ENCODE data around the gene VSTM4. TPM values are rescaled to one million over a fixed set of nuclear protein-coding genes. Genes with fewer than 3 reads are reported as not detected.

VSTM4 gene
- total and polyA plus RNA-seq, 9 of the 15 experiments (the other 6 are each of a cell fraction or from before 2014, with no cell fraction given) = 1.0 to 7.9 (median 3.0) TPM

DNA sequence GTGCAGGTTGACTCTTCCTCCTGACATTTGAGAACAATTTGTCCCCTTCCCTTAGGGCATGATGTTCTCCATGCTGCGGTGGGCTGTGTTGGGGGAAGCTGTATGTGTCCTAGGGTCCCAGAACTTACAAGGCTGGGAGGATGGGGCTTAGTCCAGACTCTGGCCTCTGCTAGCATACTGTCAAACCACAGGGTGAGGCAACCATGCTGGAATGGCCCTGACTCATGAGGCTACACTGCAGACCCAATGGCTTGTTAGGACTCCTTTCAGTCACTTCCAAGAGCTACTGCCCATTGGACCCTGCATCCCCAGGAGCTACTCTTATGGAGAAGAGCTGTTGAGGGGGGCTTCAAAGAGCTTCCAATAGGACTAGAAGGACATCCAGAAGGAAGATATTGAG, 38.6 kb upstream of the VSTM4 start (continued):
- TF ChIP-seq NFYB (IDR thresholded peaks at IDR 0.05; ENCODE audit: extremely low read depth, insufficient read length) (no peak), ELF2 (CRISPR knock-in tag; IDR thresholded peaks at IDR 0.05) (0 out of 2 replicates have a peak, but pooled peaks have one; percentile 47), ZNF384 (IDR thresholded peaks at IDR 0.05; ENCODE audit: low read depth, low read length) (no peak), RBM25 (IDR thresholded peaks at IDR 0.05; ENCODE audit: low read depth, low read length, severe bottlenecking) (no peak), ZSCAN32 (CRISPR knock-in tag; IDR thresholded peaks at IDR 0.05) (0 out of 2 replicates have a peak, but pooled peaks have one; percentile 27), ZNF584 (CRISPR knock-in tag; IDR thresholded peaks at IDR 0.05; ENCODE audit: low read depth) (no peak), TAF7 (tag; IDR thresholded peaks at IDR 0.05) (no peak), ZFPM2 (CRISPR knock-in tag; IDR thresholded peaks at IDR 0.05) (no peak), POLR2B (IDR thresholded peaks at IDR 0.05; ENCODE audit: low read depth, partially characterized antibody) (peak; percentile 22), ZZZ3 (IDR thresholded peaks at IDR 0.05) (no peak), NFE2L1 (tag; IDR thresholded peaks at IDR 0.05; ENCODE audit: borderline replicate concordance, low read depth) (no peak), ZNF316 (IDR thresholded peaks at IDR 0.05) (no peak), SIN3A (IDR thresholded peaks at IDR 0.05; ENCODE audit: borderline replicate concordance in 2 of 2, control insufficient read depth in 1 of 2, low read depth in 2 of 2, low read length in 2 of 2) (no peak), SUPT5H (IDR thresholded peaks at IDR 0.05) (no peak), NR2C2 (CRISPR knock-in tag; IDR thresholded peaks at IDR 0.05) (no peak), NR2C2 (tag; IDR thresholded peaks at IDR 0.05) (0 out of 2 replicates have a peak, but pooled peaks have one; percentile 35), RUNX1 (IDR thresholded peaks at IDR 0.05; ENCODE audit: low read depth) (no peak), MAFF (IDR thresholded peaks at IDR 0.05; ENCODE audit: low read length) (no peak), ZNF175 (CRISPR knock-in tag; IDR thresholded peaks at IDR 0.05; ENCODE audit: low read depth) (no peak)
- TF ChIP-seq, protein P1, sequence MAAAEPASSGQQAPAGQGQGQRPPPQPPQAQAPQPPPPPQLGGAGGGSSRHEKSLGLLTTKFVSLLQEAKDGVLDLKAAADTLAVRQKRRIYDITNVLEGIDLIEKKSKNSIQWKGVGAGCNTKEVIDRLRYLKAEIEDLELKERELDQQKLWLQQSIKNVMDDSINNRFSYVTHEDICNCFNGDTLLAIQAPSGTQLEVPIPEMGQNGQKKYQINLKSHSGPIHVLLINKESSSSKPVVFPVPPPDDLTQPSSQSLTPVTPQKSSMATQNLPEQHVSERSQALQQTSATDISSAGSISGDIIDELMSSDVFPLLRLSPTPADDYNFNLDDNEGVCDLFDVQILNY (CRISPR knock-in tag; IDR thresholded peaks at IDR 0.05) = no peak
- TF ChIP-seq, protein P2, sequence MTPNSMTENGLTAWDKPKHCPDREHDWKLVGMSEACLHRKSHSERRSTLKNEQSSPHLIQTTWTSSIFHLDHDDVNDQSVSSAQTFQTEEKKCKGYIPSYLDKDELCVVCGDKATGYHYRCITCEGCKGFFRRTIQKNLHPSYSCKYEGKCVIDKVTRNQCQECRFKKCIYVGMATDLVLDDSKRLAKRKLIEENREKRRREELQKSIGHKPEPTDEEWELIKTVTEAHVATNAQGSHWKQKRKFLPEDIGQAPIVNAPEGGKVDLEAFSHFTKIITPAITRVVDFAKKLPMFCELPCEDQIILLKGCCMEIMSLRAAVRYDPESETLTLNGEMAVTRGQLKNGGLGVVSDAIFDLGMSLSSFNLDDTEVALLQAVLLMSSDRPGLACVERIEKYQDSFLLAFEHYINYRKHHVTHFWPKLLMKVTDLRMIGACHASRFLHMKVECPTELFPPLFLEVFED (CRISPR knock-in tag; conservative IDR thresholded peaks at IDR 0.05) = peak; percentile 58; the same call in 1 of the 2 replicates
- TF ChIP-seq, protein P3, sequence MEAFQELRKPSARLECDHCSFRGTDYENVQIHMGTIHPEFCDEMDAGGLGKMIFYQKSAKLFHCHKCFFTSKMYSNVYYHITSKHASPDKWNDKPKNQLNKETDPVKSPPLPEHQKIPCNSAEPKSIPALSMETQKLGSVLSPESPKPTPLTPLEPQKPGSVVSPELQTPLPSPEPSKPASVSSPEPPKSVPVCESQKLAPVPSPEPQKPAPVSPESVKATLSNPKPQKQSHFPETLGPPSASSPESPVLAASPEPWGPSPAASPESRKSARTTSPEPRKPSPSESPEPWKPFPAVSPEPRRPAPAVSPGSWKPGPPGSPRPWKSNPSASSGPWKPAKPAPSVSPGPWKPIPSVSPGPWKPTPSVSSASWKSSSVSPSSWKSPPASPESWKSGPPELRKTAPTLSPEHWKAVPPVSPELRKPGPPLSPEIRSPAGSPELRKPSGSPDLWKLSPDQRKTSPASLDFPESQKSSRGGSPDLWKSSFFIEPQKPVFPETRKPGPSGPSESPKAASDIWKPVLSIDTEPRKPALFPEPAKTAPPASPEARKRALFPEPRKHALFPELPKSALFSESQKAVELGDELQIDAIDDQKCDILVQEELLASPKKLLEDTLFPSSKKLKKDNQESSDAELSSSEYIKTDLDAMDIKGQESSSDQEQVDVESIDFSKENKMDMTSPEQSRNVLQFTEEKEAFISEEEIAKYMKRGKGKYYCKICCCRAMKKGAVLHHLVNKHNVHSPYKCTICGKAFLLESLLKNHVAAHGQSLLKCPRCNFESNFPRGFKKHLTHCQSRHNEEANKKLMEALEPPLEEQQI (IDR thresholded peaks at IDR 0.05) = no peak
- TF ChIP-seq, protein P4, sequence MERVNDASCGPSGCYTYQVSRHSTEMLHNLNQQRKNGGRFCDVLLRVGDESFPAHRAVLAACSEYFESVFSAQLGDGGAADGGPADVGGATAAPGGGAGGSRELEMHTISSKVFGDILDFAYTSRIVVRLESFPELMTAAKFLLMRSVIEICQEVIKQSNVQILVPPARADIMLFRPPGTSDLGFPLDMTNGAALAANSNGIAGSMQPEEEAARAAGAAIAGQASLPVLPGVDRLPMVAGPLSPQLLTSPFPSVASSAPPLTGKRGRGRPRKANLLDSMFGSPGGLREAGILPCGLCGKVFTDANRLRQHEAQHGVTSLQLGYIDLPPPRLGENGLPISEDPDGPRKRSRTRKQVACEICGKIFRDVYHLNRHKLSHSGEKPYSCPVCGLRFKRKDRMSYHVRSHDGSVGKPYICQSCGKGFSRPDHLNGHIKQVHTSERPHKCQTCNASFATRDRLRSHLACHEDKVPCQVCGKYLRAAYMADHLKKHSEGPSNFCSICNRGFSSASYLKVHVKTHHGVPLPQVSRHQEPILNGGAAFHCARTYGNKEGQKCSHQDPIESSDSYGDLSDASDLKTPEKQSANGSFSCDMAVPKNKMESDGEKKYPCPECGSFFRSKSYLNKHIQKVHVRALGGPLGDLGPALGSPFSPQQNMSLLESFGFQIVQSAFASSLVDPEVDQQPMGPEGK (CRISPR knock-in tag; IDR thresholded peaks at IDR 0.05; ENCODE audit: borderline replicate concordance) = no peak
